Osteocyte (in vitro differentiated cells): ENCODE results near the gene CLIC6. TPM values are rescaled to one million over a fixed set of nuclear protein-coding genes. Genes with fewer than 3 reads are reported as not detected.

Experiments used
- DNase-seq: peaks from one replicate; pipeline ENCODE4 v3.0.0; 2021; ENCODE audit warnings: mixed read lengths; ENCODE audit not compliant: unreplicated experiment; ENCODE audit errors: extremely low spot score
- H3K27ac Mint-ChIP-seq: one replicate; pipeline ENCODE4 v1.8.0; 2021; ENCODE audit warnings: mild to moderate bottlenecking, mixed read lengths; ENCODE audit not compliant: unreplicated experiment
- H3K27me3 Mint-ChIP-seq: one replicate; pipeline ENCODE4 v1.8.0; 2021; ENCODE audit warnings: mixed read lengths; ENCODE audit not compliant: unreplicated experiment
- H3K36me3 Mint-ChIP-seq: one replicate; pipeline ENCODE4 v1.8.0; 2021; ENCODE audit warnings: mixed read lengths; ENCODE audit not compliant: unreplicated experiment
- H3K4me1 Mint-ChIP-seq: one replicate; pipeline ENCODE4 v1.8.0; 2021; ENCODE audit warnings: mixed read lengths; ENCODE audit not compliant: unreplicated experiment
- H3K4me3 Mint-ChIP-seq: one replicate; pipeline ENCODE4 v1.8.0; 2021; ENCODE audit warnings: mild to moderate bottlenecking, moderate library complexity, mixed read lengths; ENCODE audit not compliant: unreplicated experiment
- H3K9me3 Mint-ChIP-seq: one replicate; pipeline ENCODE4 v1.8.0; 2021; ENCODE audit warnings: mixed read lengths; ENCODE audit not compliant: unreplicated experiment
- CTCF ChIP-seq: fragments of 200-600 bp; sonication (generic); IDR thresholded peaks from 2 replicates; pipeline ENCODE4 v1.5.0; 2021; ENCODE audit warnings: antibody characterized with exemption, mild to moderate bottlenecking, moderate library complexity
- total RNA-seq: library from RNA; stranded (reverse); gene quantifications from 2 replicates; pipeline ENCODE4 v1.2.1, GENCODE V29; 2021

CLIC6 gene
- total RNA-seq, 1 donor from 2014 or later = 0.40 TPM

- TF ChIP-seq CTCF = no peak
- Mint-ChIP-seq H3K36me3 (no peaks in the 10 kb centered on the region), H3K4me3 (no peak overlapping the region), H3K27me3 (peaks cover 76% of the 10 kb centered on the region), H3K27ac (no peak overlapping the region), H3K9me3 (no peaks in the 10 kb centered on the region), H3K4me1 (peaks cover 9% of the 10 kb centered on the region)
- DNase-seq = no peak
Observed at GRCh38 chr21:34674468-34674867, 5.7 kb downstream of the CLIC6 start.

GRCh38 chr21:34675871-34676270, 7.1 kb downstream of the CLIC6 start:
- no peak for TF ChIP-seq CTCF
- H3K9me3 Mint-ChIP-seq = peaks cover 4% of the 10 kb centered on the region
- no peaks in the 10 kb centered on the region for H3K36me3 Mint-ChIP-seq
- no peak for DNase-seq
- H3K27ac Mint-ChIP-seq = no peak overlapping the region
- H3K4me3 Mint-ChIP-seq = no peak overlapping the region
- H3K4me1 Mint-ChIP-seq = peaks cover 3% of the 10 kb centered on the region
- peaks cover 81% of the 10 kb centered on the region for H3K27me3 Mint-ChIP-seq

- Mint-ChIP-seq H3K27ac (no peak overlapping the region), H3K9me3 (peaks cover 10% of the 10 kb centered on the region), H3K4me3 (no peak overlapping the region), H3K27me3 (peaks cover 64% of the 10 kb centered on the region), H3K36me3 (no peaks in the 10 kb centered on the region), H3K4me1 (no peaks in the 10 kb centered on the region)
- TF ChIP-seq CTCF = no peak
- DNase-seq = peak; percentile 19
Observed at GRCh38 chr21:34679051-34679450, 10.3 kb downstream of the CLIC6 start.

- no peaks in the 10 kb centered on the region for H3K36me3 Mint-ChIP-seq
- H3K4me3 Mint-ChIP-seq = no peak overlapping the region
- peaks cover 39% of the 10 kb centered on the region for H3K27me3 Mint-ChIP-seq
- peaks cover 10% of the 10 kb centered on the region for H3K9me3 Mint-ChIP-seq
- DNase-seq = peak; percentile 56
- no peak for TF ChIP-seq CTCF
- no peak overlapping the region for H3K27ac Mint-ChIP-seq
- H3K4me1 Mint-ChIP-seq = no peaks in the 10 kb centered on the region
Observed at GRCh38 chr21:34684174-34684876, 15.5 kb downstream of the CLIC6 start.

GRCh38 chr21:34687065-34687464, 18.3 kb downstream of the CLIC6 start:
- no peak for DNase-seq
- H3K27ac Mint-ChIP-seq = no peak overlapping the region
- no peaks in the 10 kb centered on the region for H3K4me1 Mint-ChIP-seq
- no peak overlapping the region for H3K4me3 Mint-ChIP-seq
- H3K27me3 Mint-ChIP-seq = peaks cover 49% of the 10 kb centered on the region
- H3K36me3 Mint-ChIP-seq = no peaks in the 10 kb centered on the region
- TF ChIP-seq CTCF = no peak
- no peaks in the 10 kb centered on the region for H3K9me3 Mint-ChIP-seq
